SW480 (cell line): Measurements from ENCODE around the gene TCAP.
A peak's percentile ranks its signal among the peaks of the same experiment; 100 is the strongest.

Experiments
- DNase-seq: peaks from one replicate; pipeline ENCODE4 v3.0.0-alpha.2; 2016; ENCODE audit warnings: low spot score

TCAP gene

DNA sequence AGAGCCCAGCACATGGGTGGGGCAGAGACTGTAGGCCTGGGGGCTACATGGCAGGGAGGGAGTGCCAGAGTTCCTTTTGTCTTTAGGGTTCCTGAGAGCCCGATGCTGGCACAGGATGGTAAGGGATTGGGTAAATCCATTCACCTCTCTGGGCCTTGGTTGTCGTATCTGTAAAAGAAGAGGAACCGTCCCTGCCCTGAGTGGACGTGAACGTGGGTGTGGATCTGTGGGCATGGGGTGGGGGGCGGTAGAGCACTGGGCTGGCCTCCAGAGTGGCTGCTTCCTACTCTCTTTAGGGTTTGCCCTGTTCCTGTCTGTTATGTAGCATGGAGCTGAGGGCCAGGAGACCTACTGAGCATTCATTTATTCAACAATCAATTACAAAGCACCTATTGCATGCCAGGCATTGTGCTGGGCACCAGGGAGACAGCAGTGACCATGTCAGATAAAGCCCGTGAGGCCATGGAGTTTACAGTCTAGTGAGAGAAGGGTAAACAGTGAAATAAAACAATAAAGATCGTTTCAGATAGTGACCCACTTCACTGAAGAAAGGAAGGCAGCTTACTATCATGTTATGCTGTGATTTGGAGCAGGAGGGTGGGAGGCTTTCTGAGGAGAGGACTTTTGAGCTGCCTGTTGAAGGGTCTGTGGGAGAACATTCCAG is 13.1 kb upstream of the TCAP start:
- no peak for DNase-seq

- no peak for DNase-seq
These were observed 12.4 kb upstream of the TCAP start for GRCh38 chr17:39652587-39653315.

DNA sequence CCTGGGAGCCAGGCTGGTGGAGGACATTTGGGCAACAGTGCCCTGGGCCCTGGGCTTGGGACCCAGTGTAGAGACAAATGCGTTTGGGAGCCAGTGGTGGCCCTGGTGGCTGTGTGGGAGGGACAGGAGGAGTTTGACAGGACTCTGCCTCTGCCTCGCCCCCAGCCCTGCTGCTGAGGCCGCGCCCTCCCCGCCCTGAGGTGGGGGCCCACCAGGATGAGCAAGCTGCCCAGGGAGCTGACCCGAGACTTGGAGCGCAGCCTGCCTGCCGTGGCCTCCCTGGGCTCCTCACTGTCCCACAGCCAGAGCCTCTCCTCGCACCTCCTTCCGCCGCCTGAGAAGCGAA is 11.9 kb upstream of the TCAP start:
- no peak for DNase-seq

- no peak for DNase-seq
These were observed 11.4 kb upstream of the TCAP start for GRCh38 chr17:39653662-39654331.

- no peak for DNase-seq
These were observed 10.0 kb upstream of the TCAP start for GRCh38 chr17:39655105-39655504.

DNA sequence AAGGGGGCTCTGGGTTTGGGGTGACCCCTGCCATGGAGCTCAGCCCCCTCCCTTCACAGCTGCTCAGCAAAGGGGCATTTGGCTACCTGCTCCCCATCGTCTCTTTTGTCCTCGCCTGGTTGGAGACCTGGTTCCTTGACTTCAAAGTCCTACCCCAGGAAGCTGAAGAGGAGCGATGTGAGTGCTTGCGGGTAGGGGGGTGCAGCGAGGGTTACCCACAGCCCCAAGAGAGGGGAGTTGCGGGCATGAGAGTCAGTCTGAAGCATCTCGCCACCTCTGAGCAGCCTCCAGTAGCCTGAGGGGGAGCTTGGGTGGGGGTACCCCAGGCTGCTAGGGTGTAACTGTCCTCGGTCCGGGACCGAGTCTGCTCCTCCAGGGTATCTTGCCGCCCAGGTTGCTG is 6.8 kb upstream of the TCAP start:
- DNase-seq = no peak

GRCh38 chr17:39658760-39659159 is 6.4 kb upstream of the TCAP start:
- no peak for DNase-seq

DNA sequence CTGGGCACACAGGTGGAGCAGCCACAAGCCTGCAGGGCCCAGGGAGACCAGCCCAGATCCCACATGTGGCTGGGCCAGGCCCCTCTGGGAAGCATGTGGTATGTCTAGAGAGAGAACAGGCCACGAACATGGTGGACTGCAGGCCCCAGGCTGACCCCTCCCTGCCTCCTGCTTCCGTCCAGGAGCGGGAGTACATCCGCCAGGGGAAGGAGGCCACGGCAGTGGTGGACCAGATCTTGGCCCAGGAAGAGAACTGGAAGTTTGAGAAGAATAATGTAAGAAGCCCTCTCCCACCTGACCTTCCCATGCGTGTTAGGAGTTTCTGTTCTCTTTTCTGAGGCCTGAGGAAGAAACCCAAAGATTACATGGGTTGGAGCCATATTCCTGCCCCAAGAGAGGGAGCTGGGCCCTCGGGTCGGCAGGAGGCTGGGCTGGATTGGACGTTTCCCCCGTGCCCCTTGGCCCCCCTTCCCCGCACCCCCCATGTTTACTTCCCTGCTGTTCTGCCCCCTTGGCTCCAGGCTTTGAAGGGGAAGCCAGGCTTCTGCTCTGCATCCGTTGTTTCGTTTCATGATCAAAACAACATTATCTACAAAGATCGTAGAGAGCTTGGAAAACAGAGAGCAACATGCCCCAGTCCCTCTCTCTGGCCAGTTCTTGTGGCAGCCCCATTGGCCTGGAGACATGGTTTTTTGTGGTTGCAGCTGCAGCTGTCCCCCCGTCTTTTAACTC is 5.7 kb upstream of the TCAP start:
- DNase-seq = peak; percentile 24

DNA sequence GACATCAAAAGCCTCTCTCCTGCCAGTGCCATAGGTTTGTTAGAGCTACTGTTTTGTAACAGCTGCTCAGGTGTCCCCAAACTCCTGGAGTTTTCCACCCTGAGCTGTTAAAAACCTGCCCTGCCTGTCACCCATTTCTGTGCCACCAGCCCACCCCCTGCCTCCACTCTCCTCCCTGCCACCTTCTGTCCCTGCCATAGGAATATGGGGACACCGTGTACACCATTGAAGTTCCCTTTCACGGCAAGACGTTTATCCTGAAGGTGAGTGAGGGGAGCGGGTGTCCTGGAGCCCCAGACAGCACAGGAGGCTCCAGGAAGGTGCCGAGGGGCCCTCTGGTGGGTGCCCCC is 5.2 kb upstream of the TCAP start:
- no peak for DNase-seq

GRCh38 chr17:39660397-39661385 is 4.5 kb upstream of the TCAP start:
- DNase-seq = no peak

GRCh38 chr17:39661744-39662541 is 3.2 kb upstream of the TCAP start:
- DNase-seq = no peak

- no peak for DNase-seq
These were observed 2.4 kb upstream of the TCAP start for GRCh38 chr17:39662551-39663339.

DNA sequence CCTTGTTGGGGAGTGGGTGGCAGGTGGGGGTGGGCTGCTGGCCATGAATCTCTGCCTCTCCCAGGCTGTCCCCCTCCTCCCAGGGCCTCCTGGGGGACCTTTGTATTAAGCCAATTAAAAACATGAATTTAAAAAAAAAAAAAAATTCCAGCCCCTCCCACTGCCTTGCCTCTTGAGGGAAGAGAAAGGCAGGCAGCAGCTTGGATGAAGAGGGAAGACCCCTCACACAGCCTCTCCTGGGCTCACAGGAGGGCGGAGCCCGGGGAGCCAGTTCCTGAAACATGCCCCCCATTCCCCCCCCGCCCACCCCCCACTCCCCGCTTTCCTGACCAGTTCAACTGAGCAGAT is 1.8 kb upstream of the TCAP start:
- DNase-seq = no peak

DNA sequence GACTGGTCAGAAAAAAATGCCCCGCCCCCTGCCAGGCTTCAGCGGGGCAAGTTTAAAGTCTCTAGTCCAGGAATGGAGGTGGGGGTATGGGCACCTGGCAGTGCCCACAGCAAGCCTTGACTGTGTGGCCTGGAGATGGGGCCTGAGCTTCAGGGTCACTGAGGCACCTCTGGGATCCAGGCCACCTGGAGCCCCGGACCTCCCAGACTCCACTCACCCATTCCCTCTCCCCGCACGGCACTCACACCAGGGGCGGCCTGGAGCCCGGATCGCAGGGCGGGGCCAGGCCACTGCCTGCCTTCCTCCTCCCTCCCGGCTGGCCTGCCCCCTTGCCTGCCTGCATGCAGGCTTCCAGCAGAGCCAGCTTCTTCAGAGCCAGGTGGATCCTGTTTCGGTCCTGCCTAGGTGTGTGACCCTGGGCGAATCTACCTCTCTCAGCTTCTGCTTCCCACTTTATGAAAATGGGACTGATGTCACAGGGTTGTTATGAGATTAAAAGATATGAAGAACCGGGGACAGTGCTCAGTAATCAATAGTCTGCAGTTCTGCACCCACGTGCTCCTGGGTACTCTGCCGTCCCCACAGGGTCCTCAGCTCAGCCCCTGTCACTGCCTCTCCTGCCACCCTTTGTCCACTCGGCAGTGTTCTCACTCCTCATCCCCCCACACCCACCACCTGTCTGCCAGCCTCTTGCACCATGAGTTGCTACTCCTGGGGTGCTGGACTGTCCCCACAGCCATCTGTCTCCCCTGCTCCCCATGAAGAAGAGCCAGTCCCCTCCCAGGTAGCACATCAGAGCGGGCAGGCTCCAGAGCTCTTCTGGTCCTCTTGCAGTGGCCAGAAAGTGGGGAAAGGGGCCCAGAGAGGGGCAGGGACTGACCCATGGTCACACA is 1.2 kb upstream of the TCAP start:
- DNase-seq = peak; percentile 23

DNA sequence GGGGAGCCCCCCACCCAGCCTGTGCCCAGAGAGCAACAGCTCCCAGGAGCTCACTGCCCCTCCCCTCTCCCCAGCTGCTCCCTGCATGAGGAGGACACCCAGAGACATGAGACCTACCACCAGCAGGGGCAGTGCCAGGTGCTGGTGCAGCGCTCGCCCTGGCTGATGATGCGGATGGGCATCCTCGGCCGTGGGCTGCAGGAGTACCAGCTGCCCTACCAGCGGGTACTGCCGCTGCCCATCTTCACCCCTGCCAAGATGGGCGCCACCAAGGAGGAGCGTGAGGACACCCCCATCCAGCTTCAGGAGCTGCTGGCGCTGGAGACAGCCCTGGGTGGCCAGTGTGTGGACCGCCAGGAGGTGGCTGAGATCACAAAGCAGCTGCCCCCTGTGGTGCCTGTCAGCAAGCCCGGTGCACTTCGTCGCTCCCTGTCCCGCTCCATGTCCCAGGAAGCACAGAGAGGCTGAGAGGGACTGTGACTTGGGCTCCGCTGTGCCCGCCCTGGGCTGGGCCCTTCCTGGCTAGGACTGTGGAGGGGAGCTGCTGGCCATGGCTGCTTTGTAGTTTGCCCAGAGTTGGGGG is 584 bp downstream of the TCAP start:
- DNase-seq = peak; percentile 34

DNA sequence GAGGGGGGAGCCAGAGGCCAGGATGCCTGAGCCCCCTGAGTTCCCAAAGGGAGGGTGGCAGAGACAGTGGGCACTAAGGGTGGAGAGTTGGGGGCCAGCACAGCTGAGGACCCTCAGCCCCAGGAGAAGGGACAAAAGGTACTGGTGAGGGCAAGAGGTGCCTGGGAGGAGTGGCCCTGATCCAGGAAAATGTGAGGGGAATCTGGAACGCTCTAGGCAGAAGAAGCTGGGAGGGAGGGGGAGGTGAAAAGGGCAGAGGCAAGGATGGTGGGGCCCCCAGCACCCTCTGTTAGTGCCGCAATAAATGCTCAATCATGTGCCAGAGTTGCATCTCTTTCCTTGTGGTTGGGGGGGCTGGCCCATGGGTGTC is 1.1 kb downstream of the TCAP start:
- no peak for DNase-seq

DNA sequence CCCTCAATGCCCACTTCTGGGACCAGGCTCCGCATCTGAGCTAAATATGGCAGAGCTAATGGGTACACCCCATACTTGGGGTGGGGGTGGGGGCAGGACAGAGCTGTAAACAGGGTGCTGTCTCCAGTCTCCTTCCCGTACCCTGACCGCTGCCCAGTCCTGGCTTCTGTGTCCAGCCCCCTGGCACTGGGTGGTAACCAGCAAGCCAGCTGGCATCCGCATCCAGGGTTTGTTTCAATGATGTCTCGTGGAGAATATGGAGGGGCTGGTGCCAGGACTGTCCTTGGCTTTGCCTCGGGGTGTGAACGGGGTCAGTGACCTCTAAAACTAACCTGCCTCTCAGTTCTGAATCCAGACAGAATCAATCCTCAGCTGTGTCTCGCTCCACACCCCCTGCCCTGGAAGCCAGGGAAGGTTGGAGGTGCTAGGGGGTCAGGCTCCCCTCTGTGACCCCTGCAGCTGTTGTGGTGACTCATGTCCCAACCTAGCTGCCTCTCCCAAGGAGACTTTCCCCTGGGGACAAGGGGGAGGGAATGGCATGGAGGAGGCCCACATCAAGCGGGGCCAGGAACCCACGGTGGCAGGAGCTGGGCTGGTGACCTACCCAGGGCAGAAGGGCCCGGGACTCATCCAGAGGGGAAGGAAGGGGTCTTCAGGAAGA is 1.6 kb downstream of the TCAP start:
- no peak for DNase-seq

DNA sequence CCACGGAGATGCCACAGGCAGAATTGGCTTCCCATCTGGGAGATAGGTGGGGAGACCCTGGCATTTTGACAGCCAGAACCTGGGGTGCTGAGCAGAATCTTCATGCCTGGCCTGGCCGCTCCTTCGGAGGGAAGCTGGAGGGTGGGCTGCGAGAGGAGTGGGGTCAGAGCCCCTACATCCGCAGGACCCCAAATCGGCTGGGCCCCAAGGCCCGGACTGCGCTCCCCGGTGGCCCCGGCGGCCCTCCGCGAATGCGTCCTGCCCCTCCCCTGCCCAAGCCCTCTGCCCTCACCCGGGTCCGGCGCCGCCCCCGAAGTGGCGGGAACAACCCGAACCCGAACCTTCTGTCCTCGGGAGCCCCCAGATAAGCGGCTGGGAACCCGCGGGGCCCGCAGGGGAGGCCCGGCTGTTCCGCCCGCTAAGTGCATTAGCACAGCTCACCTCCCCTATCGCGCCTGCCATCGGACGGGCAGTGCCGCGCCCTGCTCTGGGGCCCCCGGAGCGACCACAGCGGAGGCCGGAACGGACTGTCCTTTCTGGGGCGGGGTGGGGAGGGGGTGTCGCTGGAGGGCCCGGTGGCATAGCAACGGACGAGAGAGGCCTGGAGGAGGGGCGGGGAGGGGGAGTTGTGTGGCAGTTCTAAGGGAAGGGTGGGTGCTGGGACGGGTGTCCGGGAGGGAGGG is 2.3 kb downstream of the TCAP start:
- peak; percentile 25 for DNase-seq
